ENCODE measurements around the gene ACTR1B.

The ACTR1B gene

GRCh38 chr2:97658691-97659157, 5.1 kb downstream of the ACTR1B start:
- Mint-ChIP-seq H3K4me3 (no peak overlapping the region), H3K4me1 (peaks cover 30 to 37% of the 10 kb centered on the region in 2 donors), H3K36me3 (peaks cover 43 to 55% of the 10 kb centered on the region in 2 donors), H3K27me3 (no peaks in the 10 kb centered on the region), H3K27ac (no peak overlapping the region), H3K9me3 (peaks cover 0 to 2% of the 10 kb centered on the region in 2 donors)
- no peak for ATAC-seq (replicated peaks)
- no peak for DNase-seq

GRCh38 chr2:97657986-97658690, 5.7 kb downstream of the ACTR1B start:
- Mint-ChIP-seq H3K4me1 (peaks cover 34 to 40% of the 10 kb centered on the region in 2 donors), H3K27ac (no peak overlapping the region), H3K27me3 (no peaks in the 10 kb centered on the region), H3K4me3 (no peak overlapping the region), H3K9me3 (peaks cover 0 to 2% of the 10 kb centered on the region in 2 donors), H3K36me3 (peaks cover 49 to 59% of the 10 kb centered on the region in 2 donors)
- ATAC-seq (replicated peaks) (no peak), DNase-seq (no peak)

- DNase-seq (no peak), ATAC-seq (replicated peaks) (no peak)
- Mint-ChIP-seq H3K4me3 (no peak overlapping the region), H3K27me3 (no peaks in the 10 kb centered on the region), H3K9me3 (peaks cover 0 to 2% of the 10 kb centered on the region in 2 donors), H3K36me3 (peaks cover 52 to 65% of the 10 kb centered on the region in 2 donors), H3K27ac (no peak overlapping the region), H3K4me1 (peaks cover 24 to 29% of the 10 kb centered on the region in 2 donors)
These were observed 6.8 kb downstream of the ACTR1B start for GRCh38 chr2:97656905-97657587.

- ATAC-seq (replicated peaks) (no peak), DNase-seq (no peak)
- H3K4me3 Mint-ChIP-seq = no peak overlapping the region
- H3K27me3 Mint-ChIP-seq = no peaks in the 10 kb centered on the region
- H3K9me3 Mint-ChIP-seq = peaks cover 0 to 2% of the 10 kb centered on the region in 2 donors
- peak overlapping the region; percentile 42 for H3K27ac Mint-ChIP-seq
- peaks cover 18 to 21% of the 10 kb centered on the region in 2 donors for H3K4me1 Mint-ChIP-seq
- H3K36me3 Mint-ChIP-seq = peaks cover 53 to 59% of the 10 kb centered on the region in 2 donors
These were observed 7.6 kb downstream of the ACTR1B start for GRCh38 chr2:97656129-97656755.

GRCh38 chr2:97654791-97655190, 9.1 kb downstream of the ACTR1B start:
- no peak for ATAC-seq (replicated peaks)
- DNase-seq = no peak
- peaks cover 0 to 2% of the 10 kb centered on the region in 2 donors for H3K9me3 Mint-ChIP-seq
- no peaks in the 10 kb centered on the region for H3K27me3 Mint-ChIP-seq
- H3K36me3 Mint-ChIP-seq = peaks cover 56 to 63% of the 10 kb centered on the region in 2 donors
- no peak overlapping the region for H3K4me3 Mint-ChIP-seq
- peaks cover 12 to 14% of the 10 kb centered on the region in 2 donors for H3K4me1 Mint-ChIP-seq
- H3K27ac Mint-ChIP-seq = peak overlapping the region; percentile 16

- Mint-ChIP-seq H3K36me3 (peaks cover 57 to 67% of the 10 kb centered on the region in 2 donors), H3K4me3 (no peak overlapping the region), H3K4me1 (peaks cover 11 to 18% of the 10 kb centered on the region in 2 donors), H3K27ac (peak overlapping the region; percentile 38), H3K9me3 (peaks cover 0 to 2% of the 10 kb centered on the region in 2 donors), H3K27me3 (no peaks in the 10 kb centered on the region)
- DNase-seq (no peak), ATAC-seq (replicated peaks) (peak in 1 of 2 donors; percentile 21)
These were observed 9.5 kb downstream of the ACTR1B start for GRCh38 chr2:97654309-97654708.

- ATAC-seq (replicated peaks) = no peak
- no peak overlapping the region for H3K27ac Mint-ChIP-seq
- H3K36me3 Mint-ChIP-seq = peaks cover 60 to 71% of the 10 kb centered on the region in 2 donors
- H3K4me3 Mint-ChIP-seq = no peak overlapping the region
- H3K9me3 Mint-ChIP-seq = peaks cover 0 to 2% of the 10 kb centered on the region in 2 donors
- peaks cover 11 to 22% of the 10 kb centered on the region in 2 donors for H3K4me1 Mint-ChIP-seq
- no peak for DNase-seq
- H3K27me3 Mint-ChIP-seq = no peaks in the 10 kb centered on the region
These were observed 10.0 kb downstream of the ACTR1B start for GRCh38 chr2:97653874-97654273.

- Mint-ChIP-seq H3K9me3 (peaks cover 0 to 2% of the 10 kb centered on the region in 2 donors), H3K27me3 (no peaks in the 10 kb centered on the region), H3K36me3 (peaks cover 58 to 69% of the 10 kb centered on the region in 2 donors), H3K4me3 (no peak overlapping the region), H3K4me1 (peaks cover 12 to 23% of the 10 kb centered on the region in 2 donors), H3K27ac (no peak overlapping the region)
- DNase-seq (no peak), ATAC-seq (replicated peaks) (no peak)
These were observed 10.4 kb downstream of the ACTR1B start for GRCh38 chr2:97653473-97653872.

- no peak overlapping the region for H3K27ac Mint-ChIP-seq
- H3K36me3 Mint-ChIP-seq = peaks cover 57 to 66% of the 10 kb centered on the region in 2 donors
- peaks cover 20 to 33% of the 10 kb centered on the region in 2 donors for H3K4me1 Mint-ChIP-seq
- peaks cover 0 to 2% of the 10 kb centered on the region in 2 donors for H3K9me3 Mint-ChIP-seq
- no peaks in the 10 kb centered on the region for H3K27me3 Mint-ChIP-seq
- DNase-seq (no peak), ATAC-seq (replicated peaks) (no peak)
- H3K4me3 Mint-ChIP-seq = no peak overlapping the region
These were observed 12.7 kb downstream of the ACTR1B start for GRCh38 chr2:97651114-97651513.

GRCh38 chr2:97646977-97647376, 16.9 kb downstream of the ACTR1B start:
- Mint-ChIP-seq H3K27me3 (no peaks in the 10 kb centered on the region), H3K4me3 (peak overlapping the region; percentile 94 to 99), H3K9me3 (no peaks in the 10 kb centered on the region), H3K36me3 (peaks cover 27 to 35% of the 10 kb centered on the region in 2 donors), H3K27ac (peak overlapping the region; percentile 99), H3K4me1 (peaks cover 12 to 32% of the 10 kb centered on the region in 2 donors)
- ATAC-seq (replicated peaks) = no peak
- no peak for DNase-seq

- no peaks in the 10 kb centered on the region for H3K9me3 Mint-ChIP-seq
- DNase-seq = peak; percentile 98
- peak within 1 kb of the TSS; percentile 99 for H3K27ac Mint-ChIP-seq
- H3K4me1 Mint-ChIP-seq = peaks cover 12 to 32% of the 10 kb centered on the region in 2 donors
- peak within 1 kb of the TSS; percentile 94 to 99 for H3K4me3 Mint-ChIP-seq
- ATAC-seq (replicated peaks) = peak; percentile 91 to 95
- H3K36me3 Mint-ChIP-seq = peaks cover 24 to 32% of the 10 kb centered on the region in 2 donors
- H3K27me3 Mint-ChIP-seq = no peaks in the 10 kb centered on the region
These were observed 17.9 kb downstream of the ACTR1B start, which contains the start of gene COX5B for GRCh38 chr2:97645695-97646629. TSS of gene COX5B (plus strand) at chr2:97646062. CDS start at chr2:97646087, 25 bp downstream.

- DNase-seq (no peak), ATAC-seq (replicated peaks) (peak; percentile 70)
- Mint-ChIP-seq H3K9me3 (no peaks in the 10 kb centered on the region), H3K27me3 (peaks cover 0 to 3% of the 10 kb centered on the region in 2 donors), H3K4me3 (peak overlapping the region; percentile 94 to 99), H3K36me3 (peaks cover 21 to 27% of the 10 kb centered on the region in 2 donors), H3K4me1 (peaks cover 12 to 32% of the 10 kb centered on the region in 2 donors), H3K27ac (peak overlapping the region; percentile 99)
These were observed 18.6 kb downstream of the ACTR1B start for GRCh38 chr2:97645112-97645694.
